HUES48 (cell line): ENCODE measurements around the gene SRC.

Experiments
- H3K27ac ChIP-seq: one replicate; pipeline ENCODE4 v1.7.0; 2013; ENCODE audit warnings: low read depth, low read length, inconsistent platforms
- H3K27me3 ChIP-seq: 2 replicates; pipeline ENCODE4 v1.6.1; 2013; ENCODE audit warnings: mild to moderate bottlenecking, low read length; ENCODE audit not compliant: control insufficient read depth, insufficient read depth
- H3K36me3 ChIP-seq: 2 replicates; pipeline ENCODE4 v1.6.1; 2013; ENCODE audit warnings: low read length; ENCODE audit not compliant: control insufficient read depth, insufficient read depth
- H3K4me1 ChIP-seq: 2 replicates; pipeline ENCODE4 v1.6.1; 2013; ENCODE audit warnings: mild to moderate bottlenecking, low read length; ENCODE audit not compliant: control insufficient read depth, insufficient read depth
- H3K4me3 ChIP-seq: 2 replicates; pipeline ENCODE4 v1.5.1; 2013; ENCODE audit warnings: mild to moderate bottlenecking, low read depth, low read length
- H3K9ac ChIP-seq: 2 replicates; pipeline ENCODE4 v1.6.1; 2013; ENCODE audit warnings: mild to moderate bottlenecking, low read depth, low read length, moderate library complexity
- H3K9me3 ChIP-seq: 2 replicates; pipeline ENCODE4 v1.6.1; 2013; ENCODE audit warnings: low read length; ENCODE audit not compliant: control insufficient read depth, insufficient read depth

Gene SRC

DNA sequence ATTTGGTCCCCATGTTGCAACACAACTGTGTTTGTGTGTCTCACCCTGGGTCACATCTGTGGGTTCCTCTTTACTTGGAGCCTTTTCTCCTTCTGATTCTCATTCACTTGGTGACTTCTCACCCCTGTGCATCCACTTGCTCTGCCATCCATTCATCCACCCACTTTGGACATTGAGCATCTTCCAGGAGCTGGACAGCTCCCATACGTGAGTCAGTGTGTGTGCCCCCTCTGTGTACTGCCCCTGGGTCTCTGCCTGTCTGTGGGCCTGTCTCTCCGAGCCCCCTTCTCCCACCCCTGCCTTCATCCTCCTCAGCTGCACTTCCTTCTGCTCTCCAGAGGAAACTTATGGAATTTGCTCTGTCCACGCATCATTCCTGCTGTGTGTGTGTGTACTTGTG is 107.3 kb downstream of the SRC start:
- no peak overlapping the region for H3K9ac ChIP-seq
- no peak overlapping the region for H3K27ac ChIP-seq
- no peaks in the 10 kb centered on the region for H3K9me3 ChIP-seq
- no peaks in the 10 kb centered on the region for H3K4me1 ChIP-seq
- no peaks in the 10 kb centered on the region for H3K27me3 ChIP-seq
- H3K4me3 ChIP-seq, result no peak overlapping the region
- H3K36me3 ChIP-seq, result no peaks in the 10 kb centered on the region

DNA sequence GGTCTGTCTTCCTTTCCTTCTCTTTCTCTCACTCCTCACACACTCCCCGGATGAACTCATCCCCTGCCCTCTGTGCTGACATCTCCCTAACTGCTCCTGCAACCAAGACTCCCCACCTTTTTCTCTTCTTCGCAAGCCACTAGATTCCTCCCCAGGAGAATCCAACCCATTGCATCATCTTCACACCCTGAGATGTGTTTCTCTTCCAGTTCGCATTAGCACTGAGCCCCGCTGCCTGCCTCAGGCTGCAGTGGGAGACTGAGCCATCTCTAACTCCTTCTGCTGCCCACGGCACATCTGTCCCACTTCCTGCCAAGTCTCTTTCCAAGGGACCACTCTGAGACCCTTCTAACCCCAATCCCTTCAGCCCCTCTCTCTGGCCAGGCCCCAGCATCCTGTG is 107.9 kb downstream of the SRC start:
- Histone ChIP-seq H3K27ac (no peak overlapping the region), H3K4me1 (no peaks in the 10 kb centered on the region), H3K9ac (no peak overlapping the region), H3K9me3 (no peaks in the 10 kb centered on the region), H3K36me3 (no peaks in the 10 kb centered on the region), H3K27me3 (no peaks in the 10 kb centered on the region), H3K4me3 (no peak overlapping the region)

DNA sequence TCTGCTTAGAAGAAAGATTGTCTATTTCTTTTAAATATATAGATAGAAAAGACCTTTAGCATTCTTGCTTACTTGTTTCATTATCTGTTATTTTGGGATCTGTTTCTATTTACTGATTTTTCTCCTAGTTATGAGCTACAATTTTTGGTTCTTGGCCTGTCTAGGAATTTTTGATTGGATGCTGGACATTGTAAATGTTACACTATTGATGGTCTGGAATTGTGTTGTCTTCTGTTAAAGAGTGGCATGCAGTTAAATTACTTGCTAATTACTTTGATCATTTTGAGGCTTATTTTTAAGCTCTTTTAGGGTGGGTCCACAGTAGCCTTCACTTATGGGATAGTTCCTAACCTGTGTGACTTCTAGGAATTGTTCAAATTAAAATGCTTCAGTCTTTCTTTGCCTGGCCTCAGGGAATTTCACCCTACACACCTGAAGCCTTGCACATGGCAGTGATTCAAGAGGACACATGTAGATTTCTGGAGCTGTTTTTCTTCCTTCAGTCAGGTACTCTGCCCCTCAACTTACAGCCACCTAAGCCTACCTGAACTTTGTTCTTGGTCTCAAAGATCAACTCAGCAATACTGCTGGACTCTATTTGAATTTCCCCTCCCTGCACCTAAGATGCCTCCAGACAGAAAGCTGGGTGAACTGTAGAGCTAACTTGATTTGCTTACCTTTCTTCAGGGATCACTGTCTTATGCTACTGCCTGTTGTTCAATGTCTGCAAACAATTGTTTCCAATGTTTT is 108.9 kb downstream of the SRC start:
- no peak overlapping the region for H3K9ac ChIP-seq
- H3K36me3 ChIP-seq, result no peaks in the 10 kb centered on the region
- H3K27me3 ChIP-seq, result no peaks in the 10 kb centered on the region
- H3K9me3 ChIP-seq, result no peaks in the 10 kb centered on the region
- H3K27ac ChIP-seq, result no peak overlapping the region
- no peak overlapping the region for H3K4me3 ChIP-seq
- no peaks in the 10 kb centered on the region for H3K4me1 ChIP-seq
